HEK293T (cell line): ENCODE measurements around the gene CTDSP1.

Experiments used
- CTCF ChIA-PET: fragments of 350-600 bp; formaldehyde crosslinking; extraction: SDS; loops from one replicate; lab custom pipeline; 2021; ENCODE audit warnings: antibody characterized with exemption, inconsistent platforms; lab: Yijun Ruan, JAX
- POLR2A ChIA-PET: fragments of 350-600 bp; formaldehyde crosslinking; extraction: SDS; loops from one replicate; lab custom pipeline; 2020; ENCODE audit warnings: antibody characterized with exemption, inconsistent platforms; lab: Yijun Ruan, JAX
- DNase-seq: peaks from one replicate; pipeline ENCODE4 v3.0.0; 2012; ENCODE audit warnings: mixed read lengths; ENCODE audit errors: extremely low spot score
- ARNT ChIP-seq: fragments of 450-650 bp; IDR thresholded peaks from 2 replicates; pipeline ENCODE4 v1.6.1; 2017; ENCODE audit warnings: mild to moderate bottlenecking
- BHLHE40 ChIP-seq: fragments of 450-650 bp; IDR thresholded peaks from 2 replicates; pipeline ENCODE4 v1.6.1; 2016; ENCODE audit warnings: mild to moderate bottlenecking, moderate library complexity, borderline replicate concordance
- CTBP1 ChIP-seq: fragments of 450-650 bp; IDR thresholded peaks from 2 replicates; pipeline ENCODE4 v1.6.1; 2016; ENCODE audit warnings: borderline replicate concordance
- ELF4 ChIP-seq: fragments of 450-650 bp; IDR thresholded peaks from 2 replicates; pipeline ENCODE4 v1.6.1; 2017; ENCODE audit warnings: antibody characterized with exemption
- FOXA1 ChIP-seq: fragments of 450-650 bp; IDR thresholded peaks from 2 replicates; pipeline ENCODE4 v1.6.1; 2016; ENCODE audit warnings: mild to moderate bottlenecking
- FOXK2 ChIP-seq: fragments of 450-650 bp; IDR thresholded peaks from 2 replicates; pipeline ENCODE4 v1.6.1; 2016; ENCODE audit warnings: mild to moderate bottlenecking
- FOXM1 ChIP-seq: fragments of 450-650 bp; IDR thresholded peaks from 2 replicates; pipeline ENCODE4 v1.6.1; 2017; ENCODE audit warnings: mild to moderate bottlenecking, borderline replicate concordance
- HDGF ChIP-seq: fragments of 450-650 bp; IDR thresholded peaks from 2 replicates; pipeline ENCODE4 v1.6.1; 2017; ENCODE audit warnings: antibody characterized with exemption, borderline replicate concordance
- L3MBTL2 ChIP-seq: fragments of 450-650 bp; conservative IDR thresholded peaks from 2 replicates; pipeline ENCODE4 v1.6.1; 2016; ENCODE audit warnings: mild to moderate bottlenecking
- LEF1 ChIP-seq: fragments of 450-650 bp; IDR thresholded peaks from 2 replicates; pipeline ENCODE4 v1.6.1; 2017; ENCODE audit warnings: mild to moderate bottlenecking, borderline replicate concordance
- NFRKB ChIP-seq: fragments of 450-650 bp; IDR thresholded peaks from 2 replicates; pipeline ENCODE4 v1.6.1; 2016; ENCODE audit warnings: mild to moderate bottlenecking, moderate library complexity
- SP1 ChIP-seq: fragments of 450-650 bp; IDR thresholded peaks from 2 replicates; pipeline ENCODE4 v1.6.1; 2017
- SUZ12 ChIP-seq: fragments of 450-650 bp; IDR thresholded peaks from 2 replicates; pipeline ENCODE4 v1.6.1; 2016; ENCODE audit warnings: mild to moderate bottlenecking
- TARDBP ChIP-seq: fragments of 450-650 bp; IDR thresholded peaks from 2 replicates; pipeline ENCODE4 v1.6.1; 2016
- ZNF384 ChIP-seq: fragments of 450-650 bp; IDR thresholded peaks from 2 replicates; pipeline ENCODE4 v1.6.1; 2016
- TF ChIP-seq, protein P1 (sequence below): fragments of 450-650 bp; IDR thresholded peaks from 2 replicates; pipeline ENCODE4 v1.6.1; 2016

The CTDSP1 gene

DNA sequence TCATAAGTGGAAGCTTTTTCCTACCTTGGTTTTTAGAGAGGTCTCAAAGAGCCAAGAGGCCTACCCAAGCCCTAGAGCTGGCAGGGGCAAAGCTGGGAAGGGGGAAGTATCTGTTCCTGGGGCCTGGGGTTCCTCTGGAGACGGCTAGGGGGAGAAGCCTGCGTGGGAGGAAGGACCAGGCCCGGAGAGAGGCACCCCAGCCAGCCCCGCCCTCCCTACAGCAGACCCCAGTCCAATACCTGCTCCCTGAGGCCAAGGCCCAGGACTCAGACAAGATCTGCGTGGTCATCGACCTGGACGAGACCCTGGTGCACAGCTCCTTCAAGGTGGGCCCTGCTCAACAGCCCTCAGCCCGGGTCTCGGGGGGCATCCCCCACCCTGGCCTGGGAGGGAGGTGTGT, 2.2 kb downstream of the CTDSP1 start:
- ChIA-PET POLR2A (interaction anchor here (0.8 to 1.1 kb wide), 2 partner anchors 45 to 108 kb away, joined by 3 read pairs; no protein-coding TSS in a partner anchor), CTCF (no interaction called here)
- TF ChIP-seq FOXK2 (no peak), BHLHE40 (no peak)
- DNase-seq: no peak

DNA sequence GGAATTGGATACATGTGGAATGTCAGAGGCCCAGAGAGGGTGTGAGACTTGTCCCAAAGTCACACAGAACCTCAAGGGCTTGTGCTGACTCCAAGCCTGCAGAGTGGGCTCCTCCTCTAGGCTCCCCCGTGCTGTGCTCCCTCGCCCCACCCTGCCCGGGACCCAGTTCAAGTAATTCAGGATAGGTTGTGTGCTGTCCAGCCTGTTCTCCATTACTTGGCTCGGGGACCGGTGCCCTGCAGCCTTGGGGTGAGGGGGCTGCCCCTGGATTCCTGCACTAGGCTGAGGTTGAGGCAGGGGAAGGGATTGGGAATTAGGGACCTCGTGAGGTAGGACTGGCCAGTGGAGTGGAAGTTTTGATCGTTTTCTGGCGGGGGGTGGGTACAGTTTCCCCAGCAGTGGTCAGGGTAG, 2.8 kb downstream of the CTDSP1 start:
- no peak for TF ChIP-seq ARNT
- no peak for TF ChIP-seq BHLHE40
- no peak for TF ChIP-seq FOXM1
- TF ChIP-seq FOXK2: no peak
- no peak for TF ChIP-seq FOXA1
- TF ChIP-seq TARDBP: no peak
- no peak for TF ChIP-seq L3MBTL2
- TF ChIP-seq ELF4: no peak
- TF ChIP-seq SP1: no peak
- TF ChIP-seq SUZ12: no peak
- TF ChIP-seq, protein P1, sequence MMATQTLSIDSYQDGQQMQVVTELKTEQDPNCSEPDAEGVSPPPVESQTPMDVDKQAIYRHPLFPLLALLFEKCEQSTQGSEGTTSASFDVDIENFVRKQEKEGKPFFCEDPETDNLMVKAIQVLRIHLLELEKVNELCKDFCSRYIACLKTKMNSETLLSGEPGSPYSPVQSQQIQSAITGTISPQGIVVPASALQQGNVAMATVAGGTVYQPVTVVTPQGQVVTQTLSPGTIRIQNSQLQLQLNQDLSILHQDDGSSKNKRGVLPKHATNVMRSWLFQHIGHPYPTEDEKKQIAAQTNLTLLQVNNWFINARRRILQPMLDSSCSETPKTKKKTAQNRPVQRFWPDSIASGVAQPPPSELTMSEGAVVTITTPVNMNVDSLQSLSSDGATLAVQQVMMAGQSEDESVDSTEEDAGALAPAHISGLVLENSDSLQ: no peak
- TF ChIP-seq HDGF: no peak
- TF ChIP-seq NFRKB: no peak
- POLR2A ChIA-PET: no interaction called here
- CTCF ChIA-PET: no interaction called here
- no peak for DNase-seq

DNA sequence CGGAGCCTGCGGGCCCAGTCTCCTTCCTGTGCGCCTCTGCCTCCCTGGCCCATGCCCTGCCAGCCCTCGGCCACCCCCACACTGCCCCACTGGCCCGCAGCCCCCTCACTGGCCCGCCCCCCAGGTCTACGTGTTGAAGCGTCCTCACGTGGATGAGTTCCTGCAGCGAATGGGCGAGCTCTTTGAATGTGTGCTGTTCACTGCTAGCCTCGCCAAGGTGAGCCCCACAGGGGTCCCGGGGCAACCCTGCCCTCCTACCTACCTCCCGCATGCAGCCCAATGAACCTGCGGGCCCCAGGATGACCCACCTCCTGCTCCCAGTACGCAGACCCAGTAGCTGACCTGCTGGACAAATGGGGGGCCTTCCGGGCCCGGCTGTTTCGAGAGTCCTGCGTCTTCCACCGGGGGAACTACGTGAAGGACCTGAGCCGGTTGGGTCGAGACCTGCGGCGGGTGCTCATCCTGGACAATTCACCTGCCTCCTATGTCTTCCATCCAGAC, 3.3 kb downstream of the CTDSP1 start:
- no peak for DNase-seq
- ChIA-PET CTCF (no interaction called here), POLR2A (no interaction called here)
- TF ChIP-seq CTBP1 (no peak), FOXA1 (no peak), FOXK2 (no peak), LEF1 (no peak), ELF4 (no peak)

DNA sequence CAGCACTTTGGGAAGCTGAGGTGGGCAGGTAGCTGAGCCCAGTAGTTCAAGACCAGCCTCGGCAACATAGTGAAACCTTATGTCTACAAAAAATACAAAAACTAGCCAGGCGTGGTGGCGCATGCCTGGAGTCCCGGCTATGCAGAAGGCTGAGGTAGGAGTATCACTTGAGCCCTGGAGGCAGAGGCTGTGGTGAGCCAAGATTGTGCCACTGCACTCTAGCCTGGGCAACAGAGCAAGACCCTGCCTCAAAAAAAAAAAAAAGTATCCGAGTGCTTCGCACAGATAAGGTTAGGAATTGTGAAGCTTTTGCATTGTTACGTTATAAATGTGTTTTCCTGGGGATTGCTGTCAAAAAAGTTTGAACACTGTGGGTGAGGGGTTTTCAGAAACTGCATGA, 4.1 kb downstream of the CTDSP1 start:
- DNase-seq: no peak
- POLR2A ChIA-PET: no interaction called here

DNA sequence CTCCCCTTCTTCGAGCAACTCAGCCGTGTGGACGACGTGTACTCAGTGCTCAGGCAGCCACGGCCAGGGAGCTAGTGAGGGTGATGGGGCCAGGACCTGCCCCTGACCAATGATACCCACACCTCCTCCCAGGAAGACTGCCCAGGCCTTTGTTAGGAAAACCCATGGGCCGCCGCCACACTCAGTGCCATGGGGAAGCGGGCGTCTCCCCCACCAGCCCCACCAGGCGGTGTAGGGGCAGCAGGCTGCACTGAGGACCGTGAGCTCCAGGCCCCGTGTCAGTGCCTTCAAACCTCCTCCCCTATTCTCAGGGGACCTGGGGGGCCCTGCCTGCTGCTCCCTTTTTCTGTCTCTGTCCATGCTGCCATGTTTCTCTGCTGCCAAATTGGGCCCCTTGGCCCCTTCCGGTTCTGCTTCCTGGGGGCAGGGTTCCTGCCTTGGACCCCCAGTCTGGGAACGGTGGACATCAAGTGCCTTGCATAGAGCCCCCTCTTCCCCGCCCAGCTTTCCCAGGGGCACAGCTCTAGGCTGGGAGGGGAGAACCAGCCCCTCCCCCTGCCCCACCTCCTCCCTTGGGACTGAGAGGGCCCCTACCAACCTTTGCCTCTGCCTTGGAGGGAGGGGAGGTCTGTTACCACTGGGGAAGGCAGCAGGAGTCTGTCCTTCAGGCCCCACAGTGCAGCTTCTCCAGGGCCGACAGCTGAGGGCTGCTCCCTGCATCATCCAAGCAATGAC, 4.8 kb downstream of the CTDSP1 start:
- ChIA-PET CTCF (interaction anchor here (1.6 kb wide), 1 partner anchor 8 kb away, joined by 5 read pairs; no protein-coding TSS in a partner anchor), POLR2A (interaction anchor here (1.8 kb wide), 1 partner anchor 8 kb away, joined by 5 read pairs; no protein-coding TSS in a partner anchor)
- TF ChIP-seq, protein P1: no peak
- TF ChIP-seq SUZ12: no peak
- TF ChIP-seq FOXM1: no peak
- TF ChIP-seq HDGF: no peak
- no peak for TF ChIP-seq BHLHE40
- no peak for TF ChIP-seq LEF1
- TF ChIP-seq FOXA1: no peak
- TF ChIP-seq SP1: no peak
- no peak for TF ChIP-seq TARDBP
- TF ChIP-seq CTBP1: no peak
- no peak for DNase-seq

More for the DNA sequence above, 4.1 kb downstream of the CTDSP1 start:
- CTCF ChIA-PET: no interaction called here
- TF ChIP-seq BHLHE40: no peak

DNA sequence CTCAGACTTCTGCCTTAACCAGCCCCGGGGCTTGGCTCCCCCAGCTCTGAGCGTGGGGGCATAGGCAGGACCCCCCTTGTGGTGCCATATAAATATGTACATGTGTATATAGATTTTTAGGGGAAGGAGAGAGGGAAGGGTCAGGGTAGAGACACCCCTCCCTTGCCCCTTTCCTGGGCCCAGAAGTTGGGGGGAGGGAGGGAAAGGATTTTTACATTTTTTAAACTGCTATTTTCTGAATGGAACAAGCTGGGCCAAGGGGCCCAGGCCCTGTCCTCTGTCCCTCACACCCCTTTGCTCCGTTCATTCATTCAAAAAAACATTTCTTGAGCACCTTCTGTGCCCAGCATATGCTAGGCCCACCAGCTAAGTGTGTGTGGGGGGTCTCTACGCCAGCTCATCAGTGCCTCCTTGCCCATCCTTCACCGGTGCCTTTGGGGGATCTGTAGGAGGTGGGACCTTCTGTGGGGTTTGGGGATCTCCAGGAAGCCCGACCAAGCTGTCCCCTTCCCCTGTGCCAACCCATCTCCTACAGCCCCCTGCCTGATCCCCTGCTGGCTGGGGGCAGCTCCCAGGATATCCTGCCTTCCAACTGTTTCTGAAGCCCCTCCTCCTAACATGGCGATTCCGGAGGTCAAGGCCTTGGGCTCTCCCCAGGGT, 5.5 kb downstream of the CTDSP1 start:
- DNase-seq: no peak
- TF ChIP-seq HDGF (no peak), FOXM1 (no peak), ARNT (no peak), ELF4 (no peak), CTBP1 (no peak), SP1 (no peak), L3MBTL2 (no peak), FOXK2 (no peak), LEF1 (no peak), FOXA1 (no peak), ZNF384 (no peak), SUZ12 (no peak), TARDBP (no peak), NFRKB (no peak), BHLHE40 (no peak)
- TF ChIP-seq, protein P1: no peak
- ChIA-PET CTCF (interaction anchor here (1.6 kb wide), 1 partner anchor 9 kb away, joined by 5 read pairs; no protein-coding TSS in a partner anchor), POLR2A (interaction anchor here (0.9 to 1.8 kb wide), 2 partner anchors 8 to 135 kb away, joined by 4 to 5 read pairs; partner anchors contain the start of genes AAMP and PNKD)
